ENCODE data around the gene R3HDM2.

R3HDM2 gene

DNA sequence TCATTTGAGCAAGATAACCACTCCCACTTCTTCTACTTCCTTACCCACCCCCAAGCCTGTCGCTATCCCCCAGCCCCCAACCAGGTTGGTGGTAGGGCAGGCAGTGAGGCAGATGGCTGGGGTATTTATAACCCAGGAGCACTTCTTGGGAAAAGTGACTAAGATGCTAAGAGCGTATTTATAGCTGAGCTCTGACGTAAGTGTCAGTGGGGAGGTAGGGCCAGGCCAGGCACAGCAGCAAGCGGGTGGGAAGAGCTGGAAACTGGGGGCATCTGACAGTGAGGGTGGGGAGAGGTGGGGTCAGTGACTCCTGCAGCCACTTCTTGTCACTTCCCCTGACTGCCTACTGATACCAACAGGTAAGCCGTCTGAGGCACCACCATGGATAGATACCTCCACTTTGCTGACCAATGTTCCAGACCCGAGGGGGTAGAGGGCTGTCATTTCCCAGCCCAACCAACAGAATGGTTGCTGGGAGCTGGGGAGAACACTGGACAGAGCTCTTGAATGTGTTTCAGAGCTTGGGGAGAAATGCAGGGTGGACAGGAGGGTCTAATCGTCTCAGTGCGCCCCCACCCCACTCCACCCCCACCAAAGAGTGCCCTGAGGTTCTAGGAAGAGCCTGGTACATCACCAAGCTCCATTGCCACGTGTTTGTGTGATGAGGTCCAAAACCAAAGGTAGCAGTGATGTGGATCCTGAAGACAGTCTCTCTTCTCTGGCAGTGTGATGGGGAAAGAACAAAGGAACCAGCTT is 21.5 kb upstream of the R3HDM2 start:
- no peak for DNase-seq
- TF ChIP-seq, protein P1, sequence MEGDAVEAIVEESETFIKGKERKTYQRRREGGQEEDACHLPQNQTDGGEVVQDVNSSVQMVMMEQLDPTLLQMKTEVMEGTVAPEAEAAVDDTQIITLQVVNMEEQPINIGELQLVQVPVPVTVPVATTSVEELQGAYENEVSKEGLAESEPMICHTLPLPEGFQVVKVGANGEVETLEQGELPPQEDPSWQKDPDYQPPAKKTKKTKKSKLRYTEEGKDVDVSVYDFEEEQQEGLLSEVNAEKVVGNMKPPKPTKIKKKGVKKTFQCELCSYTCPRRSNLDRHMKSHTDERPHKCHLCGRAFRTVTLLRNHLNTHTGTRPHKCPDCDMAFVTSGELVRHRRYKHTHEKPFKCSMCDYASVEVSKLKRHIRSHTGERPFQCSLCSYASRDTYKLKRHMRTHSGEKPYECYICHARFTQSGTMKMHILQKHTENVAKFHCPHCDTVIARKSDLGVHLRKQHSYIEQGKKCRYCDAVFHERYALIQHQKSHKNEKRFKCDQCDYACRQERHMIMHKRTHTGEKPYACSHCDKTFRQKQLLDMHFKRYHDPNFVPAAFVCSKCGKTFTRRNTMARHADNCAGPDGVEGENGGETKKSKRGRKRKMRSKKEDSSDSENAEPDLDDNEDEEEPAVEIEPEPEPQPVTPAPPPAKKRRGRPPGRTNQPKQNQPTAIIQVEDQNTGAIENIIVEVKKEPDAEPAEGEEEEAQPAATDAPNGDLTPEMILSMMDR (IDR thresholded peaks at IDR 0.05), result no peak
- Mint-ChIP-seq H3K36me3 (ENCODE audit: low read depth) (no peaks in the 10 kb centered on the region), H3K27ac (no peak overlapping the region), H3K9me3 (peaks cover 4% of the 10 kb centered on the region), H3K4me1 (peaks cover 54% of the 10 kb centered on the region), H3K4me3 (no peak overlapping the region), H3K27me3 (ENCODE audit: low read depth, poor library complexity) (peaks cover 6% of the 10 kb centered on the region)

- Mint-ChIP-seq H3K4me1 (peaks cover 46% of the 10 kb centered on the region), H3K27me3 (ENCODE audit: low read depth, poor library complexity) (peaks cover 9% of the 10 kb centered on the region), H3K9me3 (peaks cover 4% of the 10 kb centered on the region), H3K4me3 (no peak overlapping the region), H3K27ac (no peak overlapping the region), H3K36me3 (ENCODE audit: low read depth) (no peaks in the 10 kb centered on the region)
- TF ChIP-seq, protein P1 (IDR thresholded peaks at IDR 0.05), result no peak
- no peak for DNase-seq
Observed at GRCh38 chr12:57451233-57451778, 20.5 kb upstream of the R3HDM2 start.

- no peak for DNase-seq
- H3K27me3 Mint-ChIP-seq (ENCODE audit: low read depth, poor library complexity), result peaks cover 4% of the 10 kb centered on the region
- TF ChIP-seq, protein P1 (IDR thresholded peaks at IDR 0.05), result no peak
- no peak overlapping the region for H3K4me3 Mint-ChIP-seq
- peaks cover 33% of the 10 kb centered on the region for H3K4me1 Mint-ChIP-seq
- peaks cover 4% of the 10 kb centered on the region for H3K9me3 Mint-ChIP-seq
- no peaks in the 10 kb centered on the region for H3K36me3 Mint-ChIP-seq (ENCODE audit: low read depth)
- H3K27ac Mint-ChIP-seq, result no peak overlapping the region
Observed at GRCh38 chr12:57450057-57450456, 19.2 kb upstream of the R3HDM2 start.

DNA sequence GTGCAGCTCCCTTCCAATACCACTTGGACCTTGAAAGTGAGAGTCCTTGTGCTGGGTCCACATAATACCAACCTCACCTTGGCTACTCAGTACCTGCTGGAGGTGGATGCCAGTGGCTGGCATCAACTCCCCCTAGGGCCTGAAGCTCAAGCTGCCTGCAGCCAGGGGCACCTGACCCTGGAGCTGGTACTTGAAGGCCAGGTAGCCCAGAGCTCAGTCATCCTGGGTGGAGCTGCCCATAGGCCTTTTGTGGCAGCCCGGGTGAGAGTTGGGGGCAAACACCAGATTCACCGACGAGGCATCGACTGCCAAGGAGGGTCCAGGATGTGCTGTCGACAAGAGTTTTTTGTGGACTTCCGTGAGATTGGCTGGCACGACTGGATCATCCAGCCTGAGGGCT is 18.5 kb upstream of the R3HDM2 start:
- Mint-ChIP-seq H3K4me3 (no peak overlapping the region), H3K36me3 (ENCODE audit: low read depth) (no peaks in the 10 kb centered on the region), H3K4me1 (peaks cover 26% of the 10 kb centered on the region), H3K9me3 (peaks cover 4% of the 10 kb centered on the region), H3K27ac (no peak overlapping the region), H3K27me3 (ENCODE audit: low read depth, poor library complexity) (peaks cover 4% of the 10 kb centered on the region)
- TF ChIP-seq, protein P1 (IDR thresholded peaks at IDR 0.05), result no peak
- no peak for DNase-seq

DNA sequence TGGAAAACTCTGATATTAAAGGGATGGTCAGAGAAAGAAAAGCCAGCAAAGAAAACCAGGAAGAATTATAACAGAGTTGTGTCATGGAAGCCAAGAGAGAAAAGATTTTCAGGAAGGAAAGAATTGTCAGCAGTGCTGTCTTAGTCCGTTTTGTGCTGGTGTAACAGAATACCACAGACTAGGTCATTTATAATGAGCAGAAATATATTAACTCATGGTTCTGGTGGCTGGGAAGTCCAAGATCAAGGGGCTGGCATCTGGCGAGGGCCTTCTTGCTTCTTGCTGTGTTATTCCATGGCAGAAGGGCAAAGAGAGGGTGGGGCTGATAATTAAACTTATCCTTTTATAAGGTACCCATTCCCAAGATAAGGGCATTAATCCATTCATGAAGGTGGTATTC is 17.8 kb upstream of the R3HDM2 start:
- H3K4me3 Mint-ChIP-seq, result no peak overlapping the region
- no peak overlapping the region for H3K27ac Mint-ChIP-seq
- H3K27me3 Mint-ChIP-seq (ENCODE audit: low read depth, poor library complexity), result peaks cover 4% of the 10 kb centered on the region
- H3K36me3 Mint-ChIP-seq (ENCODE audit: low read depth), result no peaks in the 10 kb centered on the region
- peaks cover 25% of the 10 kb centered on the region for H3K4me1 Mint-ChIP-seq
- no peak for DNase-seq
- peaks cover 4% of the 10 kb centered on the region for H3K9me3 Mint-ChIP-seq
- TF ChIP-seq, protein P1 (IDR thresholded peaks at IDR 0.05), result no peak
